ENCODE results near the gene LINC00237. TPM values are rescaled to one million over a fixed set of nuclear protein-coding genes. Genes with fewer than 3 reads are reported as not detected.

Gene LINC00237
- total RNA-seq, 1 experiment from 2014 or later, result 0.90 TPM

DNA sequence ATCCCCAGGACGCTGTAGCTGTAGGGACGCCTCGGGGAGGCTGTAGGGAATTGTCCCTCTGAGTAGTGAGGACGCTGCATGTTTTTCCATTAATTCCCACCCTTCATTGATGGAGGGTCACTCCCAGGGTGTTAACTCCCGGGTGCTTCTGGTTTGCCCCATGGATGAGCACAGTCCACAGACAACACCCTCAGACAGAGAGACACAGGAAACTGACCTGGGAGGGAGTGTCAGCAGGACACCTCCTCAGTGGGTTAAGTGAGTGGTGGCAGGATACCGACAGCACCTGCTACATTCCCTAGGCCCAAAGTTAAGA lies 53.5 kb downstream of the LINC00237 start:
- Mint-ChIP-seq H3K36me3 (ENCODE audit: insufficient read depth in 1 of 3, low read depth in 3 of 3) (peaks cover 0 to under 1% (median 0%) of the 10 kb centered on the region in 3 experiments; a peak in 1 of 7 replicates), H3K9me3 (no peaks in the 10 kb centered on the region), H3K27me3 (ENCODE audit: low read depth) (no peaks in the 10 kb centered on the region; the same call in 1 of the 2 replicates), H3K27ac (peak overlapping the region in 2 of 3 experiments; percentile 68 to 81; a peak in 3 of 7 replicates), H3K4me3 (no peak overlapping the region), H3K4me1 (peaks cover 28 to 29% of the 10 kb centered on the region in 2 experiments)
- Histone ChIP-seq H2BK5ac (ENCODE audit: insufficient read length, low read length) (no peak overlapping the region), H2AK5ac (ENCODE audit: insufficient read length, low read length) (no peak overlapping the region), H3K4me1 (ENCODE audit: insufficient read depth, low read length) (peaks cover 5% of the 10 kb centered on the region; the same call in 1 of the 2 replicates), H3K9ac (ENCODE audit: extremely low read depth, insufficient read length, low read length) (no peak overlapping the region), H3K27ac (ENCODE audit: insufficient read length, low read depth, low read length) (no peak overlapping the region), H4K5ac (ENCODE audit: insufficient read length, low read depth, low read length) (no peak overlapping the region), H2AFZ (ENCODE audit: low read length) (no peak overlapping the region), H3K9me3 (ENCODE audit: control insufficient read depth, low read depth, low read length) (no peaks in the 10 kb centered on the region), H3K79me2 (ENCODE audit: insufficient read depth, low read length) (no peaks in the 10 kb centered on the region), H2BK15ac (ENCODE audit: low read depth, low read length) (no peak overlapping the region), H3K56ac (ENCODE audit: insufficient read length, low read depth, low read length) (no peak overlapping the region), H4K91ac (ENCODE audit: insufficient read length, low read depth, low read length) (no peak overlapping the region), H4K8ac (replicated peaks; ENCODE audit: insufficient read length, low read depth, low read length) (no peak overlapping the region), H3K23ac (ENCODE audit: insufficient read length, low read depth, low read length) (no peak overlapping the region), H2BK20ac (ENCODE audit: low read depth, low read length, poor library complexity, severe bottlenecking) (no peak overlapping the region), H3T11ph (ENCODE audit: low read length) (no peak overlapping the region), H3K14ac (ENCODE audit: insufficient read depth, low read length) (no peak overlapping the region), H3K27me3 (ENCODE audit: insufficient read depth, low read length) (no peaks in the 10 kb centered on the region), H3K18ac (ENCODE audit: insufficient read length, low read depth, low read length) (no peak overlapping the region), H3K79me1 (ENCODE audit: insufficient read depth, low read depth, low read length, poor library complexity, severe bottlenecking) (no peaks in the 10 kb centered on the region), H2BK12ac (ENCODE audit: insufficient read length, low read depth, low read length) (no peak overlapping the region), H3K23me2 (ENCODE audit: insufficient read length, low read depth, low read length, poor library complexity, severe bottlenecking) (peaks cover 2% of the 10 kb centered on the region), H2BK120ac (ENCODE audit: low read depth, low read length, poor library complexity, severe bottlenecking) (no peak overlapping the region), H4K20me1 (ENCODE audit: control insufficient read depth, insufficient read depth, insufficient read length) (no peaks in the 10 kb centered on the region), H3K4ac (ENCODE audit: low read depth, low read length) (no peak overlapping the region), H3K4me2 (ENCODE audit: insufficient read depth, insufficient read length, low read length) (no peak overlapping the region)
- TF ChIP-seq CTCF (conservative IDR thresholded peaks at IDR 0.05), result no peak
- WGBS (ENCODE audit: extremely low coverage, insufficient read length, low lambda C conversion rate), result no CpG with 5 or more reads among the region's 6 CpGs
- no peak for DNase-seq

Measured in H9 (cell line).